Osteoblast (primary cell): ENCODE measurements around the gene JUN. TPM values are rescaled to one million over a fixed set of nuclear protein-coding genes. Genes with fewer than 3 reads are reported as not detected.
"Not testable (repeated sequence)": the region's sequence is repeated elsewhere in the genome, so short reads cannot be mapped to it uniquely, and the experiment has no call there.

ENCODE experiments used
- DNase-seq: peaks from one replicate; pipeline ENCODE4 v3.0.0; 2011; ENCODE audit warnings: low spot score, mixed read lengths; ENCODE audit not compliant: insufficient read length; ENCODE audit errors: missing footprints
- H2AFZ ChIP-seq: 2 replicates; pipeline ENCODE4 v1.6.0; 2011; ENCODE audit warnings: mild to moderate bottlenecking, low read length
- H3K27ac ChIP-seq: 2 replicates; pipeline ENCODE4 v1.5.1; 2011; ENCODE audit warnings: mild to moderate bottlenecking, low read depth, low read length, moderate library complexity
- H3K27me3 ChIP-seq: 2 replicates; pipeline ENCODE4 v1.6.0; 2012; ENCODE audit warnings: mild to moderate bottlenecking, control low read depth, inconsistent platforms, low read length, moderate library complexity; ENCODE audit not compliant: insufficient read depth
- H3K36me3 ChIP-seq: 2 replicates; pipeline ENCODE4 v1.5.1; 2011; ENCODE audit warnings: mild to moderate bottlenecking, low read length, control low read depth, moderate library complexity; ENCODE audit not compliant: insufficient read depth
- H3K4me1 ChIP-seq: 2 replicates; pipeline ENCODE4 v1.5.1; 2011; ENCODE audit warnings: mild to moderate bottlenecking, low read length, control low read depth, moderate library complexity; ENCODE audit not compliant: insufficient read depth
- H3K4me2 ChIP-seq: 2 replicates; pipeline ENCODE4 v1.6.0; 2011; ENCODE audit warnings: mild to moderate bottlenecking, low read length; ENCODE audit not compliant: insufficient read depth
- H3K4me3 ChIP-seq: fragments of 200-600 bp; sonication (generic); 3 replicates; pipeline ENCODE4 v1.5.1; 2012; ENCODE audit warnings: mild to moderate bottlenecking, low read length, inconsistent platforms; ENCODE audit not compliant: insufficient read depth
- H3K79me2 ChIP-seq: 2 replicates; pipeline ENCODE4 v1.6.0; 2012; ENCODE audit warnings: mild to moderate bottlenecking, low read length, control low read depth, inconsistent platforms; ENCODE audit not compliant: insufficient read depth
- H3K9me3 ChIP-seq: 2 replicates; pipeline ENCODE4 v1.5.1; 2011; ENCODE audit warnings: low read depth, low read length, control low read depth
- H4K20me1 ChIP-seq: 2 replicates; pipeline ENCODE4 v1.6.0; 2012; ENCODE audit warnings: mild to moderate bottlenecking, low read length, control low read depth; ENCODE audit not compliant: insufficient read depth
- total RNA-seq: library from RNA; depleted of rRNA; stranded (reverse); fragments of >200 nt; gene quantifications from 2 replicates; pipeline ENCODE4 v1.2.3, GENCODE V29; 2012
- TF ChIP-seq, protein P1 (sequence below): IDR thresholded peaks from 2 replicates; pipeline ENCODE4 v1.5.1; 2011; ENCODE audit warnings: mild to moderate bottlenecking, low read depth, low read length, moderate library complexity; ENCODE audit errors: extremely low read depth

JUN gene
- total RNA-seq, 1 donor: 48.9 TPM

DNA sequence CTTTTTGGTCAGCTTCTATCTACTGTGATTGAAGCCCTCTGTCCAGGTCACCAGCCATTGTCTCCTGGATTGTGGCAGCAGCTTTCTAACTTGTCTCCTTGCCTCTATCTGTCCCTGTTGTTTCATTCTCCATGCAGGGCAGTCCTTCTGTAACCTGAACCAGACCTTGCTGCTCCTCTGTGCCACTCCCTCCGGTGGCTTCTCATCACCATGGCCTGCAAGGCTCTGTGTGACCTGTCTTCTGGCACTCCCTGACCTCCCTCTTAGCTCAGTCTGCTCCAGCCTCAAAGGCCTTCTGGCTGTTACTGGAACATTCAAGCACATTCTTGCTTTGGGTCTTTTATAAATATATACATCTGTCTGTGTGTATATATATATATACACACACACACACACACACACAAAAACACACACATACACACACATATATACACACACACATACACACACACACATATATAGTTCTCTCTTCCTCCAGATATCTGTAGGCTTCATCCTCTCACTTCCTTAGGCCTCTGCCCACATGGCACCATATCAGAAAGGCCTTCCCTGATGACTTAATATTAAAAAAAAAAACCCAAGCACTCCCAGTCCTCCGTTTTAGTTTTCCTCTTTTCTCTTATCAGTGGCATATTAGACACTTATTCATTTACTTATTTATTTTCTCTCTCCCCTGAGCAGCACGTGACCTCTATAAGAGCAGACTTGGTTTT is 21.2 kb upstream of the JUN start:
- Histone ChIP-seq H3K4me1 (peaks cover 10% of the 10 kb centered on the region), H3K9me3 (no peaks in the 10 kb centered on the region), H3K36me3 (no peaks in the 10 kb centered on the region), H2AFZ (no peak overlapping the region), H3K79me2 (no peaks in the 10 kb centered on the region), H3K27me3 (no peaks in the 10 kb centered on the region), H3K4me2 (no peak overlapping the region), H3K4me3 (no peak overlapping the region), H3K27ac (no peak overlapping the region), H4K20me1 (no peaks in the 10 kb centered on the region)
- TF ChIP-seq, protein P1, sequence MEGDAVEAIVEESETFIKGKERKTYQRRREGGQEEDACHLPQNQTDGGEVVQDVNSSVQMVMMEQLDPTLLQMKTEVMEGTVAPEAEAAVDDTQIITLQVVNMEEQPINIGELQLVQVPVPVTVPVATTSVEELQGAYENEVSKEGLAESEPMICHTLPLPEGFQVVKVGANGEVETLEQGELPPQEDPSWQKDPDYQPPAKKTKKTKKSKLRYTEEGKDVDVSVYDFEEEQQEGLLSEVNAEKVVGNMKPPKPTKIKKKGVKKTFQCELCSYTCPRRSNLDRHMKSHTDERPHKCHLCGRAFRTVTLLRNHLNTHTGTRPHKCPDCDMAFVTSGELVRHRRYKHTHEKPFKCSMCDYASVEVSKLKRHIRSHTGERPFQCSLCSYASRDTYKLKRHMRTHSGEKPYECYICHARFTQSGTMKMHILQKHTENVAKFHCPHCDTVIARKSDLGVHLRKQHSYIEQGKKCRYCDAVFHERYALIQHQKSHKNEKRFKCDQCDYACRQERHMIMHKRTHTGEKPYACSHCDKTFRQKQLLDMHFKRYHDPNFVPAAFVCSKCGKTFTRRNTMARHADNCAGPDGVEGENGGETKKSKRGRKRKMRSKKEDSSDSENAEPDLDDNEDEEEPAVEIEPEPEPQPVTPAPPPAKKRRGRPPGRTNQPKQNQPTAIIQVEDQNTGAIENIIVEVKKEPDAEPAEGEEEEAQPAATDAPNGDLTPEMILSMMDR: no peak
- DNase-seq: no peak

DNA sequence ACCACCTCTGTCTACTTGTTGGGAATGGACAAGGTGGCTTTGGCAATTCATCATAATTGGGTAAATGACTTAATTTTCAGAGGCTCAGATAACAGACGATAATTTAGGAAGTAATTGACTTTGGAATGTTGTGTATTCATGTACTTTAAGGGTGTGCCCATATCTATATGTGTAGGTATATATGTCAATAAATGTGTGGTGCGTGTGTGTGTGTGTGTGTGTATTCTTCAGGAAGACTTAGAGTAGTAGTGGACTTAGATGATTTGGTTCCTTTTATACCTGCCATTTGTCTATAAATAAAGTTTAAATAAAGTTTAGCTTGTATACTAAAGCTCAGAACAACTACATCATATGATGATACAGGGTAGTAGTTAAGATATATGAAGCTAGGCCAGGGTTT is 20.0 kb upstream of the JUN start:
- H3K4me2 ChIP-seq: no peak overlapping the region
- no peaks in the 10 kb centered on the region for H3K9me3 ChIP-seq
- H2AFZ ChIP-seq: no peak overlapping the region
- TF ChIP-seq, protein P1: no peak
- no peaks in the 10 kb centered on the region for H3K4me1 ChIP-seq
- H3K79me2 ChIP-seq: no peaks in the 10 kb centered on the region
- no peak overlapping the region for H3K27ac ChIP-seq
- DNase-seq: no peak
- no peaks in the 10 kb centered on the region for H3K36me3 ChIP-seq
- H3K27me3 ChIP-seq: no peaks in the 10 kb centered on the region
- H3K4me3 ChIP-seq: no peak overlapping the region
- no peaks in the 10 kb centered on the region for H4K20me1 ChIP-seq

DNA sequence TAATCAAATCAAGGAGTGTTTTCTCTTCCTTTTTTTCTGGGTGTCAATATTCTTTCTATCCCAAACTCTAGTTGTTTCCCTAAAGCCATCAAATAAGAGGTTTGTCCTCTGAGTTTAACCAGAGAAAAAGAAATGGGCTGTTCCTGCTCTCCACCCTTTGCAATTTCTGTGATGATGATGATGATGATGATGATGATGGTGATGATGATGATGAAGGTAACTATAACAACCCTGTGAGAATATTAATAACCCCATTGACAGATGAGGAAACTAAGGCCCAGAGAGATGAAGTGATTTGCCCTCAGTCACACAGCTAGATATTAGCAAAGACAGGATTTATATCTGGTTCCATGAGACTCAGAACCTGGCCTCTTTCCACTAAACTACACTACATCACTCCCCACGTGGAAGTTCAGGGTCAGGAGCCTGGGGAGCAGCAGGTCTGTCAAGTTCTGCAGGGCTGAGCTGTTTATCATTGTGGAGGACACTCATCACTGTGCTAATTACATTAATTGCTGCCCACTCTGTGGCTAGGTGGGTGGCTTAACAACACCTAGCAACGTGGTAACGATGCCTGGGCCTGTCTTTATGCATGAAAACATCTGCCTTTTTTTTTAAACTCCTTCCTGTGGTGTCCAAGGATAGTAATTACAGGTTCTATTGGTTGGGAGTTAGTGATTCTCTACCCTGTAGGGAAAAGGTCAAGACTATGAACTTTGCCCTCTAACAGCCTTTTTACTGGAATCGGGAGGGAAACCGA is 19.0 kb upstream of the JUN start:
- Histone ChIP-seq H3K4me1 (no peaks in the 10 kb centered on the region), H2AFZ (no peak overlapping the region), H3K4me3 (no peak overlapping the region), H3K27ac (no peak overlapping the region), H3K79me2 (no peaks in the 10 kb centered on the region), H4K20me1 (no peaks in the 10 kb centered on the region), H3K9me3 (no peaks in the 10 kb centered on the region), H3K4me2 (no peak overlapping the region), H3K27me3 (no peaks in the 10 kb centered on the region), H3K36me3 (no peaks in the 10 kb centered on the region)
- DNase-seq: no peak
- TF ChIP-seq, protein P1: no peak

DNA sequence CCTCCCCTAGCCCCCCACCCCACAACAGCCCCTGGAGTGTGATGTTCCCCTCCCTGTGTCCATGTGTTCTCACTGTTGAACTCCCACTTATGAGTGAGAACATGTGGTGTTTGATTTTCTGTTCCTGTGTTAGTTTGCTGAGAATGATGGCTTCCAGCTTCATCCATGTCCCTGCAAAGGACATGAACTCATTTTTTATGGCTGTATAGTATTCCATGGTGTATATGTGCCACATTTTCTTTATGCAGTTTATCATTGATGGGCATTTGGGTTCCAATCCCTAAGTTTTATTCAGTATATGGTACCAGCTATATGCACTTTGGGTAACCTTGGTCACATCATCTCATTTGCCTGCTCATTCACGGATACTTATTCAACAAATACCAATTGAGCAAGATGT is 17.4 kb upstream of the JUN start:
- H4K20me1 ChIP-seq, H3K36me3 ChIP-seq, H3K27me3 ChIP-seq, H3K4me3 ChIP-seq, H3K4me2 ChIP-seq, DNase-seq, H2AFZ ChIP-seq, H3K79me2 ChIP-seq, H3K4me1 ChIP-seq, H3K27ac ChIP-seq, H3K9me3 ChIP-seq: not testable (repeated sequence)
